BLaER1 (cell line): ENCODE results near the gene SMYD1.
"Not testable (repeated sequence)": the region's sequence is repeated elsewhere in the genome, so short reads cannot be mapped to it uniquely, and the experiment has no call there.

Experiments
- H3K27ac ChIP-seq: shearing (Covaris generic); formaldehyde crosslinking; 2 replicates; pipeline ENCODE4 v1.8.1; 2022
- H3K27me3 ChIP-seq: shearing (Covaris generic); formaldehyde crosslinking; 2 replicates; pipeline ENCODE4 v1.8.1; 2022
- H3K36me3 ChIP-seq: shearing (Covaris generic); formaldehyde crosslinking; 2 replicates; pipeline ENCODE4 v1.8.1; 2022
- H3K4me1 ChIP-seq: shearing (Covaris generic); formaldehyde crosslinking; 2 replicates; pipeline ENCODE4 v1.8.1; 2022
- H3K4me2 ChIP-seq: shearing (Covaris generic); formaldehyde crosslinking; 2 replicates; pipeline ENCODE4 v1.8.1; 2022
- H3K4me3 ChIP-seq: shearing (Covaris generic); formaldehyde crosslinking; 2 replicates; pipeline ENCODE4 v1.8.1; 2022
- H3K9ac ChIP-seq: shearing (Covaris generic); formaldehyde crosslinking; 2 replicates; pipeline ENCODE4 v1.8.1; 2022
- H3K9me3 ChIP-seq: shearing (Covaris generic); formaldehyde crosslinking; 2 replicates; pipeline ENCODE4 v1.8.1; 2022
- H4K20me1 ChIP-seq: shearing (Covaris generic); formaldehyde crosslinking; 2 replicates; pipeline ENCODE4 v1.8.1; 2022
- Cebpa-rat ChIP-seq: shearing (Covaris generic); IDR thresholded peaks from 2 replicates; pipeline ENCODE4 v1.8.1; 2022

SMYD1 gene

DNA sequence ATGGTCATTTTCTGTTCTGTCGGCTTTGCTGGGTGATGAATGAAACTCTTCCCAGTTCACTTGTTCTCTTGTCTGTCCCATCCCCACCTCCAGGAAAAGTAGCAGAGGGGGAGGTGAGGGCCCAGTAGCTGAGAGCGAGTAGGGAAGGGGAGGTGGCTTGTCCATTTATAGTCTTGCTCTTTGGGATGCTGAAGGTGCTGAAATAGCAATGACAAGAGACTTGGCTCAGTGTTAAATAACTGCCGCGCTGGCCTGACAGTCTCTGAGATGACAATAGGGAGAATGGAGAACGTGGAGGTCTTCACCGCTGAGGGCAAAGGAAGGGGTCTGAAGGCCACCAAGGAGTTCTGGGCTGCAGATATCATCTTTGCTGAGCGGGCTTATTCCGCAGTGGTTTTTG lies at the start of gene SMYD1:
Gene SMYD1, plus strand, starts transcription at position 228 of the 400 bp plus-strand sequence. Its CDS starts 40 bp downstream, at position 268.
- H3K4me3 ChIP-seq = no peak within 1 kb of the TSS
- H3K4me1 ChIP-seq = no peaks in the 10 kb centered on the region
- no peak within 1 kb of the TSS for H3K9ac ChIP-seq
- no peaks in the 10 kb centered on the region for H3K9me3 ChIP-seq
- TF ChIP-seq Cebpa-rat = no peak
- no peak within 1 kb of the TSS for H3K4me2 ChIP-seq
- H3K27ac ChIP-seq = no peak within 1 kb of the TSS
- H4K20me1 ChIP-seq = no peaks in the 10 kb centered on the region
- H3K36me3 ChIP-seq = no peaks in the 10 kb centered on the region
- H3K27me3 ChIP-seq = no peaks in the 10 kb centered on the region

GRCh38 chr2:88018077-88018805 lies 49.4 kb upstream of the SMYD1 start:
- not testable (repeated sequence) for H3K27me3 ChIP-seq, H3K4me1 ChIP-seq, H3K36me3 ChIP-seq, H4K20me1 ChIP-seq, H3K4me2 ChIP-seq, H3K27ac ChIP-seq, H3K4me3 ChIP-seq, H3K9ac ChIP-seq
- peaks cover 19% of the 10 kb centered on the region for H3K9me3 ChIP-seq

DNA sequence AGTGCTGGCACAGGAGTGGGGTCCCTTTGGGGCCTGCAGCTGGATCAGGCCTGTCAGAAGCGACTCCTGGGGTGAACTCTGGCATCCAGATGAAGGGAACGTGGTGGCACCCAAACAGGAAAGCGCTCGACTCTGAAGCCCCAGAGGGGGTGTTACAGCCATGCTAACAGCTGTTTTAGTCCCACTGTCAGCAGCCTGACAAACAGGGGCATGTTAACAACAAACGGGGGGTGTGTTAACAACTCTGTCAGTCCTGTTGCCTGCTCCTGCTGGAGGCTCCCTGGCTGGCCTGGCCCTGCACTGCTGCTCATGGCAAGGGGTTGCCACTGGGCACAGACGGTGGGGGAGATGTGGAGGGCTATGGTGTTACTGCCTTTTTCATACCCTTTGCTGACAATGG lies 48.7 kb upstream of the SMYD1 start:
- no peak for TF ChIP-seq Cebpa-rat

DNA sequence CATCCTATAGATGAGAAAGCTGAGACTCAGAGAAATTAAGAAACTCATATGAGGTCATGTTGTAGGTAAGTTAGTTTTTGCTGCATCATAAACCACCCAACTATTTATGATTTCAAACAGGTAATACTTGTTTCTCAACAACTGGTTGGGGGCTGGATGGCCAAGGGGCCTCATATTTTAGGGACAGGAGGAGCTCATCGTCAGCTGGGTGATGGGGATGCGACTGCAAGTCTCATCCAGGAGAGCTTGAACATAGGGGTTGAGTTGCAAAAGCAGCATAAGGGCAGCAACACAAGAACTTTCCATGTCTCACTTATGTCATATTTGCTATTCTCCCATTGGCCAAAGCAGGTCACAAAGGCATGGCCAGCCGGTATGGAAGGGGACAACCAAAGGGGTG lies 47.6 kb upstream of the SMYD1 start:
- Histone ChIP-seq H3K27ac (no peak overlapping the region), H3K4me2 (no peak overlapping the region), H3K36me3 (no peaks in the 10 kb centered on the region), H3K9ac (no peak overlapping the region), H3K4me3 (no peak overlapping the region), H3K27me3 (no peaks in the 10 kb centered on the region), H3K4me1 (peaks cover 6% of the 10 kb centered on the region), H4K20me1 (no peaks in the 10 kb centered on the region), H3K9me3 (peaks cover 19% of the 10 kb centered on the region)
- TF ChIP-seq Cebpa-rat = no peak

More for the DNA sequence above, 48.7 kb upstream of the SMYD1 start:
- no peaks in the 10 kb centered on the region for H4K20me1 ChIP-seq
- no peaks in the 10 kb centered on the region for H3K27me3 ChIP-seq
- no peak overlapping the region for H3K9ac ChIP-seq
- H3K4me1 ChIP-seq = peaks cover 6% of the 10 kb centered on the region
- no peak overlapping the region for H3K4me3 ChIP-seq
- H3K27ac ChIP-seq = no peak overlapping the region
- no peaks in the 10 kb centered on the region for H3K36me3 ChIP-seq
- peaks cover 19% of the 10 kb centered on the region for H3K9me3 ChIP-seq
- no peak overlapping the region for H3K4me2 ChIP-seq

GRCh38 chr2:88022669-88022921 lies 45.0 kb upstream of the SMYD1 start:
- no peak overlapping the region for H3K9ac ChIP-seq
- no peak overlapping the region for H3K4me3 ChIP-seq
- TF ChIP-seq Cebpa-rat = no peak
- H3K9me3 ChIP-seq = peaks cover 19% of the 10 kb centered on the region
- peaks cover 1% of the 10 kb centered on the region; the same call in 1 of the 2 replicates for H3K4me1 ChIP-seq
- H4K20me1 ChIP-seq = no peaks in the 10 kb centered on the region
- H3K27me3 ChIP-seq = no peaks in the 10 kb centered on the region
- peaks cover 11% of the 10 kb centered on the region; the same call in 1 of the 2 replicates for H3K36me3 ChIP-seq
- no peak overlapping the region for H3K27ac ChIP-seq
- no peak overlapping the region for H3K4me2 ChIP-seq

- Histone ChIP-seq H3K9ac (no peak overlapping the region), H3K4me2 (no peak overlapping the region), H3K27me3 (no peaks in the 10 kb centered on the region), H3K4me1 (peaks cover 12% of the 10 kb centered on the region; the same call in 1 of the 2 replicates), H4K20me1 (no peaks in the 10 kb centered on the region), H3K36me3 (peaks cover 30% of the 10 kb centered on the region), H3K9me3 (peaks cover 4% of the 10 kb centered on the region), H3K4me3 (no peak overlapping the region), H3K27ac (no peak overlapping the region)
- no peak for TF ChIP-seq Cebpa-rat
These were observed 43.1 kb upstream of the SMYD1 start for GRCh38 chr2:88024509-88024908.

DNA sequence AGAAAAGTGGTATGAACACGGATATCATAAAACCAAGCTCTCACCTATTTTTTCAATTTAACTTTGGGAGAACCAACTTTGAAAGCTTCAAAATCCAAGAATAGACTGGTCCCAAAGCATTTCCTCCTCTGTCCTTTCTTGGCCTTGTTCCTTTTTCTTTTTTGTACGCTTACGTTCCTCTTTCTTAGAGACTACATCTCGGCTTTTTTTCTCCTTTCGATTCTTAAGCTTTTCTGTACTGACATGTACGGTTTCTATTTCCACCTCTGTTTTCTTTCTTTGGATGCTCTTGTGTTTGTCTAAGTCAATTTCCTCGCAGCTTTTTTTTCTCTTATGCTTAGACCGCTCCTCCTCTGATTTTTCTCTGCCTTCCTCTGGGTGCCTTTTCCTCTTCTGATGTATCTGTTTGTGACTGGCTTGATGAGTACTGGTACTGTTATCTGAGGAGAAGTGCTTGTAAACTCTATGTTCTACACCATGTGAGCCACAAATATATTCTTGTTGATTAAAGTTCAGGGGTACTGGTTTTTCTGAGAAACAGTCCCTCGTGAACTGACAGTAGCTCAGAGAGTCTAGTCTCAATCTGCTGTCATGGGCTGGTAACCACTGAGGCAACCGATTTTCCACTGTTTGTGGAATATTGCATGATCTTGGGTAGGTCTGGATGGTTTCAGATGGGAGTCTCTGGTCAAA lies 39.8 kb upstream of the SMYD1 start:
- no peaks in the 10 kb centered on the region for H3K27me3 ChIP-seq
- H3K4me1 ChIP-seq = peaks cover 12% of the 10 kb centered on the region; the same call in 1 of the 2 replicates
- H3K4me3 ChIP-seq = no peak overlapping the region
- H3K36me3 ChIP-seq = peaks cover 61% of the 10 kb centered on the region
- H3K27ac ChIP-seq = no peak overlapping the region
- H3K9me3 ChIP-seq = no peaks in the 10 kb centered on the region
- peak overlapping the region; percentile 8; the same call in 1 of the 2 replicates for H3K4me2 ChIP-seq
- TF ChIP-seq Cebpa-rat = no peak
- no peak overlapping the region for H3K9ac ChIP-seq
- H4K20me1 ChIP-seq = no peaks in the 10 kb centered on the region

- Histone ChIP-seq H3K4me2 (no peak overlapping the region), H3K27ac (no peak overlapping the region), H3K9me3 (no peaks in the 10 kb centered on the region), H3K4me1 (peaks cover 12% of the 10 kb centered on the region; the same call in 1 of the 2 replicates), H3K27me3 (no peaks in the 10 kb centered on the region), H4K20me1 (no peaks in the 10 kb centered on the region), H3K9ac (no peak overlapping the region), H3K4me3 (no peak overlapping the region), H3K36me3 (peaks cover 71% of the 10 kb centered on the region)
- no peak for TF ChIP-seq Cebpa-rat
These were observed 38.7 kb upstream of the SMYD1 start for GRCh38 chr2:88028931-88029330.

DNA sequence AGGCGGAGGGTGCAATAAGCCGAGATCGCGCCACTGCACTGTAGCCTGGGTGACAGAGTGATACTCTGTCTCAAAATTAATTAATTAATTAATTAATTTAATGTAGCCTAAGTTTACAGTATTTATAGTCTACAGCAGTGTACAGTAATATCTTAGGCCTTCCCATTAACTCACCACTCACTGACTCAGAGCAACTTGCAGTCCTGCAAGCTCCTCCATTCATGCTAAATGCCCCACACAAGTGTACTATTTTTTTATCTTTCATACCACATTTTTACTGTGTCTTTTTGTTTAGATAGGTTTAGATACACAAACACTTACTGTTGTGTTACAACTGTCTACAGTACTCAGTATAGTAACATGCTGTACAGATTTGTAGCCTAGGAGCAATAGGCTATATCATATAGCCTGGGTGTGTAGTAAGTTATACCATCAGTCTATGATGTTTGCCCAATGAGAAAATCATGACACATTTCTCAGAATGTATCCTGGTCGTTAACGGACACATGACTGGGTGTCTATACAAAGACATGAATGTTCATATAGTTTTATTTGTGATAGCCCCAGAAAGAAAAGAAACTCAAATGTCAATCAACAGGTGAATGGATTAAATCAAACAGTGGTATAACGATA lies 35.4 kb upstream of the SMYD1 start:
- Histone ChIP-seq H4K20me1 (no peaks in the 10 kb centered on the region), H3K27ac (no peak overlapping the region), H3K4me3 (no peak overlapping the region), H3K27me3 (no peaks in the 10 kb centered on the region), H3K36me3 (peaks cover 83% of the 10 kb centered on the region), H3K4me2 (no peak overlapping the region), H3K4me1 (peaks cover 12% of the 10 kb centered on the region; the same call in 1 of the 2 replicates), H3K9me3 (no peaks in the 10 kb centered on the region; the same call in 1 of the 2 replicates), H3K9ac (no peak overlapping the region)
- no peak for TF ChIP-seq Cebpa-rat

GRCh38 chr2:88036182-88036581 lies 31.4 kb upstream of the SMYD1 start:
- no peak for TF ChIP-seq Cebpa-rat
- Histone ChIP-seq H3K4me2 (no peak overlapping the region), H3K27ac (no peak overlapping the region), H3K36me3 (peaks cover 74% of the 10 kb centered on the region), H3K4me3 (no peak overlapping the region), H3K27me3 (no peaks in the 10 kb centered on the region), H3K4me1 (no peaks in the 10 kb centered on the region), H4K20me1 (peaks cover 11% of the 10 kb centered on the region; the same call in 1 of the 2 replicates), H3K9me3 (peaks cover 5% of the 10 kb centered on the region; the same call in 1 of the 2 replicates), H3K9ac (no peak overlapping the region)
